GM15510 (cell line): ENCODE results near the gene CC2D1A.

Experiments used
- POLR2A ChIP-seq: IDR thresholded peaks from 3 replicates; pipeline ENCODE4 v1.6.1; 2011; ENCODE audit warnings: borderline replicate concordance; ENCODE audit not compliant: insufficient read length; ENCODE audit errors: extremely low read depth

Gene CC2D1A

GRCh38 chr19:13870873-13871272 lies 35.1 kb upstream of the CC2D1A start:
- no peak for TF ChIP-seq POLR2A

- TF ChIP-seq POLR2A = no peak
Observed at GRCh38 chr19:13872339-13872694, 33.7 kb upstream of the CC2D1A start.

- TF ChIP-seq POLR2A = no peak
Observed at GRCh38 chr19:13872695-13873389, 33.2 kb upstream of the CC2D1A start.

- TF ChIP-seq POLR2A = no peak
Observed at GRCh38 chr19:13873834-13874515, 32.0 kb upstream of the CC2D1A start.

GRCh38 chr19:13875824-13876223 lies 30.2 kb upstream of the CC2D1A start:
- no peak for TF ChIP-seq POLR2A

- no peak for TF ChIP-seq POLR2A
Observed at GRCh38 chr19:13876834-13877233, 29.2 kb upstream of the CC2D1A start, which contains the start of gene NANOS3. Gene NANOS3 (plus strand): TSS chr19:13877134. CDS start chr19:13877249, 115 bp downstream.

- TF ChIP-seq POLR2A = no peak
Observed at GRCh38 chr19:13877303-13877702, 28.7 kb upstream of the CC2D1A start.

- TF ChIP-seq POLR2A = no peak
Observed at GRCh38 chr19:13880059-13881043, 25.6 kb upstream of the CC2D1A start.

GRCh38 chr19:13881251-13881691 lies 24.7 kb upstream of the CC2D1A start:
- TF ChIP-seq POLR2A = no peak

- no peak for TF ChIP-seq POLR2A
Observed at GRCh38 chr19:13881692-13882418, 24.1 kb upstream of the CC2D1A start.

GRCh38 chr19:13882419-13882795 lies 23.6 kb upstream of the CC2D1A start:
- no peak for TF ChIP-seq POLR2A

GRCh38 chr19:13882836-13883235 lies 23.2 kb upstream of the CC2D1A start:
- no peak for TF ChIP-seq POLR2A

- TF ChIP-seq POLR2A = no peak
Observed at GRCh38 chr19:13883516-13884064, 22.4 kb upstream of the CC2D1A start.

- no peak for TF ChIP-seq POLR2A
Observed at GRCh38 chr19:13884726-13885591, 21.0 kb upstream of the CC2D1A start.

- no peak for TF ChIP-seq POLR2A
Observed at GRCh38 chr19:13885826-13886365, 20.1 kb upstream of the CC2D1A start.
